HG02943 (cell line): ENCODE measurements around the gene KCND1.

Source experiments
- ATAC-seq: cut with Tn5 transposase; IDR thresholded peaks from one replicate; pipeline ENCODE4 v1.9.1; 2021; ENCODE audit warnings: mild to moderate bottlenecking, low read depth, moderate library complexity; ENCODE audit not compliant: unreplicated experiment

The KCND1 gene

DNA sequence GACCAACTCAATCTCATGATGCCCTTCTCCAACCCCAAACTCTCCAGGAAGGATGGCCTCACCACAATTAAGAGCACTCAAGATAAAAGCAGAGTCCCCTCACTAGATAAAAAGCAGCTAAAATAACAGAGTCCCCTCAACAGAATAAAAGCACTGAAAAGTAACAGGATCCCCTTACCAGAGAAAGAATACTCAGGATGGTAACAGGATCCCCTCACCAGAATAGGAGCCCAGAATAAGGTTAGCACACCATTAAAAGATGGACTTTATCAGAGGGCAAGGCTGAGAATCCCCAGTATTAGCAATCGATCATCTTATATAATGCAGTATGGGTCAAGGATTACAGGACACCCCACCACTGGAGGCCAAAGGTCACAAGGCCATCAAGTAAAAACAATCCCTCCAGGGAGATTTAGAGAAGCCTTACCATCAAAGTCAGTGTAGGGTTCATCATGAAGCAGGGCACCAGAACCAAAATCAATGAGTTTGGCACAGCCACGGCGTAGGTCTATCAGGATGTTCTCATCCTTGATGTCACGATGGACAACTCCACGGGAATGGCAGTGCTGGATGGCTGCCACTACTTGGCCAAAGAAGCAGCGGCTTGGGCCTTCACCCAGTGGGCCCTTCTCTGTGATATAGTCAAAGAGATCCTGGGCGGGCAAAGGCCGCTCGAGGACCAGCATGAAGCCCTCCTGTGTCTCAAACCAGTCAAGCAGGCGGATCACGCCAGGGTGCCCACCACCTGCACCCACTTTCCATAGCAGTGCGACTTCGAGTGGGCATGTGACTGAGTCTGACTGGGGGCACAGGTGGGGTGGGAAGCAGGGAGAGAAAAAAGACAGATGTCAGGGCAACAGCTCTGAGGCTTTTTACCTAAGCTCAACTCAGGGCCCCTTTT lies 56.8 kb downstream of the KCND1 start:
- ATAC-seq = no peak

DNA sequence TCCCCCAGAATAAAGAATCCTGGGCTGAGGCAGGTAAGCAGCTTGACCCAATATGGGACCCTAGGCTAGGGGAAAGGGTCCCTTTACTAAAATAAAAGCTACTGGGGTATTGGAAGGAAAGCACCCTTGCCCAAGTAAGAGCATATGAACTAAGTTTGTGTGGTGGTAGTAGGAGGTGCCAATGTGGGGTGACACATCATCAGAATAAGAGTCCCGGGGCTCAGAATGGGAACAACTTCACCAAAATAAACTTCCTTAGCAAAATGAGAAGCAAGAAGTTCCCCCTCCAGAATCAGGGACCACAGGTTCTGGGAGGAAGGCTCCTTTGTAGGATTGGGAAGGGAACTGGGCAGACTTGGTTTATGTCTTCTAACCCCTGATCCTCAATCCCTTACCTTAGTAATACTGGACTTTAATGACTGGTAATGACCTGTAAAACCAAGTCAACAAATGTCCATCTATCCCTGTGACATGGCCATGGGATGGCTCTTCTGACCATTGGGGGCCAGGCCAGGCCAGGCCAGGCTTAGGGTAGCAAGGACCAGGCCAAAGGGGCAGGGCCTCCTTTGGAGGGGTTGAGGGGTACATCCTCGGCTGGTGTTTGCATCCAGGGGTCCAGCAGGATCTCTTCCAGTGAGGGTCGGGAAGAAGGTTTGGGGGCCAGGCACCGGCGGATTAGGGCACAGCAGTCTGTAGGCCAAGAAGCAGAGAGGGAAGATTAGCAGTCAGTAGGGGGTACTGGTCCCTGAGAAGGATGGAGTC lies 57.9 kb downstream of the KCND1 start:
- no peak for ATAC-seq

DNA sequence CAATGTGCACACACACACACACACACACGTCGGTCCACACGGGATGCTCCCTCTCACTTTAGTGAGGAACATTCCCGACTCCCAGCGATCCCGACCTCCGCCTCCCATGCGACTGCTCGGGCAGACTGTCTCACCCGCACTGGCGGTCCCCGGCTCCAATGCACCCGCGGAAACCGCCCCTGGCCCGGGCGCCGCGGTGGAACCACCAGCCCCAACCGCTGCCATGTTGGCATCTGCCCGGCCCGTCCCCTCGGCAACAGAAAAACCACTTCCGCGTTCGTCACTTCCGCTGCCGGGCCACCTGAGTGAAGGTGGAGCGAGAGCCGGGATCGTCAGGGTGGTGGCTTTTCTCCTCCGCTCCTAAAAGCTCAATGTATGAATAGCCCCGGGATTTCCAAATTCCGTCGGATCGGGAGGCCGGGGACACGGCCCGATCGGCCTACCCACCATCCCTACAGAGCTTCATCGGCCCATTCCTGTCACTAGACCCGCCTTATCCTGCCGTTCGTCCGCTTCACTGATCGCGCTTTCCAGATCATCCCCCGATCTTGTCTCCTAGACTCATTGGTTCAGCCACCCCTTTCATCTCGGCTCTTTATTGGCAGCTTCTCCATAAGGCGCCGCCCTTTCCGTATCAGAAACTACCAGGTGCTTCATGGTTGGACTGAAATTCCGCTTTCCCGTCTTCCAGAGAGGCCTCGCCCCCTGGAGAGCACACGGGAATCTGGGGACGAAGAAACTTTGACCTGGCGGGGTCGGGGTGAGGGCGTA lies 60.0 kb downstream of the KCND1 start, which contains the start of gene SLC35A2:
TSS of gene SLC35A2 (minus strand) at position 235 of the 771 bp plus-strand sequence. CDS start at position 225, 10 bp downstream.
- no peak for ATAC-seq
